ENCODE data around the gene CCNL2. TPM values are rescaled to one million over a fixed set of nuclear protein-coding genes. Genes with fewer than 3 reads are reported as not detected.

The CCNL2 gene
- polyA plus RNA-seq, 2 of the 4 experiments (the other 2 are of a cell fraction), result 85.5 to 111 TPM

DNA sequence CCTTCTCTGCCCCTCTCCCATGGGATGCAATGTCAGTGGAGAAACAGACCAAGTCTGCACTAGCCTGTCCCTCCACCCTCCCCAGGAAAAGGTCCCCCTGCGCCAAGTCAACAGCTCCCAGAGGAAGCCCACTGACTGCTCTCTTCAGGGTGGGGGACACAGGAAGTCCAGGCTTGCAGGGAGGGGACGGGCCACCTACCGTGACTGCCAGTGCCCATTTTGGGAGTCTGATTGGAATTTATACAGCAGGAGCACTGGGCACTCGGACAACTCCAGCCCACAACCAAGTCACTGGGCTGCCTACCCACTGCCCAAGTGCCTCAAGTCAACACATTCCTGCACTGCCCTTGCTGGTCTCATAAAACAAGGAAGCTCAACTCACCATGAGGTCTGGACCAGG, 6.1 kb downstream of the CCNL2 start:
- H3K4me1 ChIP-seq, result peaks cover 7% of the 10 kb centered on the region
- ATAC-seq (no peak), FAIRE-seq (no peak), DNase-seq (ENCODE audit: low read depth in 1 of 2, low spot score in 1 of 2) (no peak)
- no peaks in the 10 kb centered on the region for H3K9me3 ChIP-seq
- 100% methylated on average over 2 of the region's 4 CpGs for WGBS (ENCODE audit: missing lambda C conversion rate)
- H3K27ac ChIP-seq, result no peak overlapping the region
- ChIA-PET CTCF (interaction anchor here (2.7 kb wide), 1 partner anchor 9 kb away, joined by 13 read pairs; no protein-coding TSS in a partner anchor), POLR2A (no interaction called here)
- H3K4me2 ChIP-seq, result no peak overlapping the region
- no peak overlapping the region for H3K4me3 ChIP-seq
- TF ChIP-seq POLR2A (IDR thresholded peaks at IDR 0.05; ENCODE audit: low read length) (no peak), KDM1A (IDR thresholded peaks at IDR 0.05; ENCODE audit: low read depth) (no peak), CBX8 (IDR thresholded peaks at IDR 0.05) (no peak), CHD4 (IDR thresholded peaks at IDR 0.05; ENCODE audit: borderline replicate concordance) (no peak), PHF8 (IDR thresholded peaks at IDR 0.05; ENCODE audit: borderline replicate concordance, low read depth) (no peak), TFCP2L1 (CRISPR knock-in tag; IDR thresholded peaks at IDR 0.05) (no peak), JUNB (IDR thresholded peaks at IDR 0.05) (no peak), ZSCAN20 (CRISPR knock-in tag; IDR thresholded peaks at IDR 0.05) (no peak), JUN (IDR thresholded peaks at IDR 0.05) (no peak)
- TF ChIP-seq, protein P1, sequence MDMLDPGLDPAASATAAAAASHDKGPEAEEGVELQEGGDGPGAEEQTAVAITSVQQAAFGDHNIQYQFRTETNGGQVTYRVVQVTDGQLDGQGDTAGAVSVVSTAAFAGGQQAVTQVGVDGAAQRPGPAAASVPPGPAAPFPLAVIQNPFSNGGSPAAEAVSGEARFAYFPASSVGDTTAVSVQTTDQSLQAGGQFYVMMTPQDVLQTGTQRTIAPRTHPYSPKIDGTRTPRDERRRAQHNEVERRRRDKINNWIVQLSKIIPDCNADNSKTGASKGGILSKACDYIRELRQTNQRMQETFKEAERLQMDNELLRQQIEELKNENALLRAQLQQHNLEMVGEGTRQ (IDR thresholded peaks at IDR 0.05), result no peak

DNA sequence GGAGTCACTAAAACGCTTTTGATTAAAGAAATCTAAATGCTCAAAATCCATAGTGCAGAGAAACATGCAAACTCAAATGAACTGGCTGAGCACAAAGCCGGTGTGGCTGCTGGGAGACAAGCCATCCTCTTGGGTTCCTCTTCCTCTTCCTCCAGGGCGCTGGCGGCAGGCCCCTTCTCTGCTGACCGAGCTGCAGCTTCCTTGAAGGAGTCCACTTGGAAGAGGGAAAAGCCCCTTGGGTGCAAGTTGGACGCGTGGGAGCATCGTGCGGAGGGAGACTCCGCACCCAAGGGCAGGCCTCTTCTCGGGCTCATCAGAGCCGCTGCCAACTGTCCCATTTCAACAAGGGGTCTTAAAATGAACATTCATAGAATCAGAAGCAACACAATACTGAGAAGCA, 7.9 kb downstream of the CCNL2 start:
- FAIRE-seq, result no peak
- WGBS (ENCODE audit: missing lambda C conversion rate), result 87% methylated on average over 9 of the region's 12 CpGs
- DNase-seq (ENCODE audit: low read depth in 1 of 2, low spot score in 1 of 2), result no peak
- no peak overlapping the region for H3K4me3 ChIP-seq
- H3K4me2 ChIP-seq, result no peak overlapping the region
- ChIA-PET POLR2A (no interaction called here), CTCF (interaction anchor here (0.7 to 2.7 kb wide), 4 partner anchors 8 to 114 kb away, joined by 3 to 13 read pairs (median 6); partner anchors contain the start of gene CCNL2)
- H3K4me1 ChIP-seq, result no peaks in the 10 kb centered on the region
- ATAC-seq, result no peak
- H3K27ac ChIP-seq, result no peak overlapping the region
- TF ChIP-seq HOXB5 (CRISPR knock-in tag; IDR thresholded peaks at IDR 0.05), result no peak
- TF ChIP-seq, protein P2, sequence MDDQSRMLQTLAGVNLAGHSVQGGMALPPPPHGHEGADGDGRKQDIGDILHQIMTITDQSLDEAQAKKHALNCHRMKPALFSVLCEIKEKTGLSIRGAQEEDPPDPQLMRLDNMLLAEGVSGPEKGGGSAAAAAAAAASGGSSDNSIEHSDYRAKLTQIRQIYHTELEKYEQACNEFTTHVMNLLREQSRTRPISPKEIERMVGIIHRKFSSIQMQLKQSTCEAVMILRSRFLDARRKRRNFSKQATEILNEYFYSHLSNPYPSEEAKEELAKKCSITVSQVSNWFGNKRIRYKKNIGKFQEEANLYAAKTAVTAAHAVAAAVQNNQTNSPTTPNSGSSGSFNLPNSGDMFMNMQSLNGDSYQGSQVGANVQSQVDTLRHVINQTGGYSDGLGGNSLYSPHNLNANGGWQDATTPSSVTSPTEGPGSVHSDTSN (IDR thresholded peaks at IDR 0.05), result no peak
- TF ChIP-seq CEBPB (IDR thresholded peaks at IDR 0.05), result no peak
- TF ChIP-seq, protein P3, sequence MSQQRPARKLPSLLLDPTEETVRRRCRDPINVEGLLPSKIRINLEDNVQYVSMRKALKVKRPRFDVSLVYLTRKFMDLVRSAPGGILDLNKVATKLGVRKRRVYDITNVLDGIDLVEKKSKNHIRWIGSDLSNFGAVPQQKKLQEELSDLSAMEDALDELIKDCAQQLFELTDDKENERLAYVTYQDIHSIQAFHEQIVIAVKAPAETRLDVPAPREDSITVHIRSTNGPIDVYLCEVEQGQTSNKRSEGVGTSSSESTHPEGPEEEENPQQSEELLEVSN (IDR thresholded peaks at IDR 0.05; ENCODE audit: borderline replicate concordance, low read depth), result no peak
- TF ChIP-seq RAD21 (conservative IDR thresholded peaks at IDR 0.05 in 1 of 2, IDR thresholded peaks at IDR 0.05 in 1 of 2), result no peak
- TF ChIP-seq CHD2 (IDR thresholded peaks at IDR 0.05; ENCODE audit: low read length, partially characterized antibody), result no peak
- TF ChIP-seq, protein P4, sequence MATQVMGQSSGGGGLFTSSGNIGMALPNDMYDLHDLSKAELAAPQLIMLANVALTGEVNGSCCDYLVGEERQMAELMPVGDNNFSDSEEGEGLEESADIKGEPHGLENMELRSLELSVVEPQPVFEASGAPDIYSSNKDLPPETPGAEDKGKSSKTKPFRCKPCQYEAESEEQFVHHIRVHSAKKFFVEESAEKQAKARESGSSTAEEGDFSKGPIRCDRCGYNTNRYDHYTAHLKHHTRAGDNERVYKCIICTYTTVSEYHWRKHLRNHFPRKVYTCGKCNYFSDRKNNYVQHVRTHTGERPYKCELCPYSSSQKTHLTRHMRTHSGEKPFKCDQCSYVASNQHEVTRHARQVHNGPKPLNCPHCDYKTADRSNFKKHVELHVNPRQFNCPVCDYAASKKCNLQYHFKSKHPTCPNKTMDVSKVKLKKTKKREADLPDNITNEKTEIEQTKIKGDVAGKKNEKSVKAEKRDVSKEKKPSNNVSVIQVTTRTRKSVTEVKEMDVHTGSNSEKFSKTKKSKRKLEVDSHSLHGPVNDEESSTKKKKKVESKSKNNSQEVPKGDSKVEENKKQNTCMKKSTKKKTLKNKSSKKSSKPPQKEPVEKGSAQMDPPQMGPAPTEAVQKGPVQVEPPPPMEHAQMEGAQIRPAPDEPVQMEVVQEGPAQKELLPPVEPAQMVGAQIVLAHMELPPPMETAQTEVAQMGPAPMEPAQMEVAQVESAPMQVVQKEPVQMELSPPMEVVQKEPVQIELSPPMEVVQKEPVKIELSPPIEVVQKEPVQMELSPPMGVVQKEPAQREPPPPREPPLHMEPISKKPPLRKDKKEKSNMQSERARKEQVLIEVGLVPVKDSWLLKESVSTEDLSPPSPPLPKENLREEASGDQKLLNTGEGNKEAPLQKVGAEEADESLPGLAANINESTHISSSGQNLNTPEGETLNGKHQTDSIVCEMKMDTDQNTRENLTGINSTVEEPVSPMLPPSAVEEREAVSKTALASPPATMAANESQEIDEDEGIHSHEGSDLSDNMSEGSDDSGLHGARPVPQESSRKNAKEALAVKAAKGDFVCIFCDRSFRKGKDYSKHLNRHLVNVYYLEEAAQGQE (IDR thresholded peaks at IDR 0.05), result no peak
- no peak for TF ChIP-seq MAFK (IDR thresholded peaks at IDR 0.05; ENCODE audit: partially characterized antibody)
- no peak for TF ChIP-seq CHD4 (IDR thresholded peaks at IDR 0.05; ENCODE audit: borderline replicate concordance)
- no peak for TF ChIP-seq RCOR1 (IDR thresholded peaks at IDR 0.05; ENCODE audit: low read depth, low read length)
- TF ChIP-seq RFX5 (IDR thresholded peaks at IDR 0.05), result no peak
- TF ChIP-seq, protein P1 (IDR thresholded peaks at IDR 0.05), result no peak
- TF ChIP-seq BHLHE40 (IDR thresholded peaks at IDR 0.05; ENCODE audit: low read depth, low read length), result no peak
- no peak for TF ChIP-seq TP53 (CRISPR knock-in tag; IDR thresholded peaks at IDR 0.05)
- TF ChIP-seq FOSB (CRISPR knock-in tag; IDR thresholded peaks at IDR 0.05), result no peak
- no peak for TF ChIP-seq HDAC2 (IDR thresholded peaks at IDR 0.05)
- no peaks in the 10 kb centered on the region for H3K9me3 ChIP-seq
